WTC11 (cell line): ENCODE results near the gene ASB13. TPM values are rescaled to one million over a fixed set of nuclear protein-coding genes. Genes with fewer than 3 reads are reported as not detected.

Experiments
- ATAC-seq: fragments of 200-7000 bp; cut with Tn5 transposase; 2 replicates; pipeline ENCODE4 v1.10.0; 2021; ENCODE audit warnings: mild to moderate bottlenecking, moderate library complexity
- CTCF ChIA-PET: fragments of 300-600 bp; sonication (Branson Sonifier 250); formaldehyde crosslinking; loops from one replicate; lab custom pipeline; 2021; ENCODE audit warnings: antibody characterized with exemption; lab: Charles Lee
- POLR2A ChIA-PET: fragments of 350-600 bp; sonication (Branson Sonifier 250); formaldehyde crosslinking; loops from one replicate; lab custom pipeline; 2021; ENCODE audit warnings: antibody characterized with exemption; lab: Charles Lee
- DNase-seq: peaks from one replicate; pipeline ENCODE4 v3.0.0; 2021; ENCODE audit warnings: low spot score
- H3K27ac Mint-ChIP-seq: 2 replicates; pipeline ENCODE4 v1.8.0; 2021; ENCODE audit warnings: mixed read lengths
- H3K27me3 Mint-ChIP-seq: 2 replicates; pipeline ENCODE4 v1.8.0; 2021; ENCODE audit warnings: low read depth, mild to moderate bottlenecking, moderate library complexity, mixed read lengths
- H3K36me3 Mint-ChIP-seq: 2 replicates; pipeline ENCODE4 v1.8.0; 2021; ENCODE audit warnings: mixed read lengths
- H3K4me1 Mint-ChIP-seq: 2 replicates; pipeline ENCODE4 v1.8.0; 2022; ENCODE audit warnings: mixed read lengths
- H3K4me3 Mint-ChIP-seq: 2 replicates; pipeline ENCODE4 v1.8.0; 2021; ENCODE audit warnings: mild to moderate bottlenecking, moderate library complexity, mixed read lengths
- H3K9me3 Mint-ChIP-seq: 2 replicates; pipeline ENCODE4 v1.8.0; 2021; ENCODE audit warnings: mixed read lengths
- ATF1 ChIP-seq: sonication (generic); formaldehyde crosslinking; IDR thresholded peaks from 2 replicates; pipeline ENCODE4 v1.8.1; 2023; ENCODE audit warnings: mild to moderate bottlenecking, moderate library complexity, missing genetic modification reagents
- CREB1 ChIP-seq: sonication (generic); formaldehyde crosslinking; IDR thresholded peaks from 2 replicates; pipeline ENCODE4 v1.8.0; 2023; ENCODE audit warnings: mild to moderate bottlenecking, missing genetic modification reagents
- CREM ChIP-seq: sonication (generic); formaldehyde crosslinking; IDR thresholded peaks from 2 replicates; pipeline ENCODE4 v1.8.1; 2022; ENCODE audit warnings: mild to moderate bottlenecking, missing genetic modification reagents, moderate library complexity
- EMX1 ChIP-seq: fragments of 250-450 bp; sonication (Bioruptor Pico); IDR thresholded peaks from 2 replicates; pipeline ENCODE4 v1.8.0; 2021; ENCODE audit warnings: mild to moderate bottlenecking
- ESRRA ChIP-seq: sonication (generic); formaldehyde crosslinking; IDR thresholded peaks from 2 replicates; pipeline ENCODE4 v1.8.1; 2022; ENCODE audit warnings: mild to moderate bottlenecking, missing genetic modification reagents, borderline replicate concordance
- FOXJ3 ChIP-seq: sonication (generic); formaldehyde crosslinking; IDR thresholded peaks from 2 replicates; pipeline ENCODE4 v1.9.0; 2021; ENCODE audit warnings: missing genetic modification reagents, mild to moderate bottlenecking, borderline replicate concordance
- GRHL2 ChIP-seq: fragments of 250-450 bp; sonication (Bioruptor Pico); IDR thresholded peaks from 2 replicates; pipeline ENCODE4 v1.8.0; 2022; ENCODE audit warnings: mild to moderate bottlenecking, moderate library complexity; ENCODE audit not compliant: insufficient replicate concordance, severe bottlenecking
- HMGA2 ChIP-seq: fragments of 250-450 bp; sonication (Bioruptor Pico); IDR thresholded peaks from 2 replicates; pipeline ENCODE4 v1.4.0; 2021; ENCODE audit warnings: mild to moderate bottlenecking, moderate library complexity
- KAT7 ChIP-seq: sonication (generic); formaldehyde crosslinking; IDR thresholded peaks from 2 replicates; pipeline ENCODE4 v1.8.1; 2023; ENCODE audit warnings: missing genetic modification reagents, mild to moderate bottlenecking, borderline replicate concordance
- MYBL2 ChIP-seq: sonication (generic); formaldehyde crosslinking; IDR thresholded peaks from 2 replicates; pipeline ENCODE4 v1.8.1; 2023; ENCODE audit warnings: mild to moderate bottlenecking, moderate library complexity, missing genetic modification reagents
- NR1H2 ChIP-seq: sonication (generic); formaldehyde crosslinking; IDR thresholded peaks from 2 replicates; pipeline ENCODE4 v1.9.0; 2021; ENCODE audit warnings: mild to moderate bottlenecking, moderate library complexity, missing genetic modification reagents
- NR2C2 ChIP-seq: sonication (generic); formaldehyde crosslinking; IDR thresholded peaks from 2 replicates; pipeline ENCODE4 v1.8.0; 2022; ENCODE audit warnings: mild to moderate bottlenecking, missing genetic modification reagents
- PRRX2 ChIP-seq: fragments of 250-450 bp; sonication (Bioruptor Pico); IDR thresholded peaks from 2 replicates; pipeline ENCODE4 v1.8.0; 2021; ENCODE audit warnings: mild to moderate bottlenecking
- SOX15 ChIP-seq: fragments of 250-450 bp; sonication (Bioruptor Pico); IDR thresholded peaks from 2 replicates; pipeline ENCODE4 v1.9.0; 2021; ENCODE audit warnings: mild to moderate bottlenecking
- TEAD1 ChIP-seq: sonication (generic); formaldehyde crosslinking; IDR thresholded peaks from 2 replicates; pipeline ENCODE4 v1.8.0; 2022; ENCODE audit warnings: mild to moderate bottlenecking, missing genetic modification reagents
- TEAD4 ChIP-seq: sonication (generic); formaldehyde crosslinking; IDR thresholded peaks from 2 replicates; pipeline ENCODE4 v1.8.0; 2022; ENCODE audit warnings: mild to moderate bottlenecking, missing genetic modification reagents
- TP53 ChIP-seq: sonication (generic); formaldehyde crosslinking; IDR thresholded peaks from 2 replicates; pipeline ENCODE4 v1.8.1; 2023; ENCODE audit warnings: mild to moderate bottlenecking, missing genetic modification reagents
- ZNF138 ChIP-seq: sonication (generic); formaldehyde crosslinking; conservative IDR thresholded peaks from 2 replicates; pipeline ENCODE4 v1.8.1; 2022; ENCODE audit warnings: mild to moderate bottlenecking, moderate library complexity, missing genetic modification reagents
- ZNF263 ChIP-seq: sonication (generic); formaldehyde crosslinking; IDR thresholded peaks from 2 replicates; pipeline ENCODE4 v1.8.1; 2022; ENCODE audit warnings: low read depth, mild to moderate bottlenecking, moderate library complexity, missing genetic modification reagents
- ZNF671 ChIP-seq: fragments of 250-450 bp; sonication (Bioruptor Pico); IDR thresholded peaks from 2 replicates; pipeline ENCODE4 v1.8.0; 2021; ENCODE audit warnings: mild to moderate bottlenecking
- total RNA-seq: library from RNA; stranded (reverse); gene quantifications from 3 replicates; pipeline ENCODE4 v1.2.3, GENCODE V29; 2021
- TF ChIP-seq, protein P1 (sequence below): sonication (generic); formaldehyde crosslinking; IDR thresholded peaks from 2 replicates; pipeline ENCODE4 v1.8.1; 2023; ENCODE audit warnings: mild to moderate bottlenecking, missing genetic modification reagents
- TF ChIP-seq, protein P2 (sequence below): fragments of 200-600 bp; IDR thresholded peaks from 2 replicates; pipeline ENCODE4 v1.8.0; 2022; ENCODE audit warnings: antibody characterized with exemption
- TF ChIP-seq, protein P3 (sequence below): sonication (generic); formaldehyde crosslinking; conservative IDR thresholded peaks from 2 replicates; pipeline ENCODE4 v1.8.1; 2023; ENCODE audit warnings: mild to moderate bottlenecking, low read depth, missing genetic modification reagents, moderate library complexity
- TF ChIP-seq, protein P4 (sequence below): sonication (generic); formaldehyde crosslinking; IDR thresholded peaks from 2 replicates; pipeline ENCODE4 v1.8.0; 2022; ENCODE audit warnings: mild to moderate bottlenecking, missing genetic modification reagents
- TF ChIP-seq, protein P5 (sequence below): fragments of 250-450 bp; sonication (Bioruptor Pico); IDR thresholded peaks from 2 replicates; pipeline ENCODE4 v1.9.0; 2021; ENCODE audit warnings: mild to moderate bottlenecking
- TF ChIP-seq, protein P6 (sequence below): fragments of 250-450 bp; sonication (Bioruptor Pico); conservative IDR thresholded peaks from 2 replicates; pipeline ENCODE4 v1.9.0; 2021; ENCODE audit warnings: mild to moderate bottlenecking
- TF ChIP-seq, protein P7 (sequence below): sonication (generic); formaldehyde crosslinking; conservative IDR thresholded peaks from 2 replicates; pipeline ENCODE4 v1.8.1; 2022; ENCODE audit warnings: mild to moderate bottlenecking, missing genetic modification reagents

Gene ASB13
- total RNA-seq, 1 experiment from 2014 or later, result 23.4 TPM

DNA sequence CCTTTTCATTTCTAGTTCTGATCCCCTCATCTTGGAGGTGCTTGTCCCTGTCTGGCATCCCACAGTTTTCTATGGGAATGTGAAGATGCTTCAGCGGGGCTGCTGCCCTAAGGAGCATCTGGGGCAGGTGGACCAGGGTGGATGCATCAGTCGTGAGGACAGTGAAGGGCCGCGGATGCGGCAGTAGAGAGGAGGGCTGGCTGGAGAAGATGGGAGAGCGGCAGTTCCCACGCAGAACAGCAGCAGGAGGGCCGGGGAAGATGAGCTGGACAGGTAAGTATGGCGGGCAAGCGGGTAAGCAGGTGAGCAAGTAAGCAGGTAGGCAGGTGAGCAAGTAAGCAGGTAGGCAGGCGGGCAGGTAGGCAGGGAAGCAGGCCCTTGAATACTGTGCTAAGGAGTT lies 48.9 kb downstream of the ASB13 start:
- DNase-seq (no peak), ATAC-seq (no peak)
- POLR2A ChIA-PET, result no interaction called here
- no peak overlapping the region for H3K4me3 Mint-ChIP-seq
- H3K4me1 Mint-ChIP-seq, result 0 out of 2 replicates have a peak, but pooled peaks cover 2% of the 10 kb centered on the region
- TF ChIP-seq EMX1 (CRISPR knock-in tag) (no peak), ZNF671 (CRISPR knock-in tag) (no peak), MYBL2 (CRISPR knock-in tag) (no peak), ZNF263 (CRISPR knock-in tag) (no peak), NR1H2 (CRISPR knock-in tag) (no peak), TEAD1 (no peak), ZNF138 (CRISPR knock-in tag) (no peak), ESRRA (no peak), ATF1 (CRISPR knock-in tag) (no peak), SOX15 (CRISPR knock-in tag) (no peak), KAT7 (CRISPR knock-in tag) (no peak)
- TF ChIP-seq, protein P1, sequence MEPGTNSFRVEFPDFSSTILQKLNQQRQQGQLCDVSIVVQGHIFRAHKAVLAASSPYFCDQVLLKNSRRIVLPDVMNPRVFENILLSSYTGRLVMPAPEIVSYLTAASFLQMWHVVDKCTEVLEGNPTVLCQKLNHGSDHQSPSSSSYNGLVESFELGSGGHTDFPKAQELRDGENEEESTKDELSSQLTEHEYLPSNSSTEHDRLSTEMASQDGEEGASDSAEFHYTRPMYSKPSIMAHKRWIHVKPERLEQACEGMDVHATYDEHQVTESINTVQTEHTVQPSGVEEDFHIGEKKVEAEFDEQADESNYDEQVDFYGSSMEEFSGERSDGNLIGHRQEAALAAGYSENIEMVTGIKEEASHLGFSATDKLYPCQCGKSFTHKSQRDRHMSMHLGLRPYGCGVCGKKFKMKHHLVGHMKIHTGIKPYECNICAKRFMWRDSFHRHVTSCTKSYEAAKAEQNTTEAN (CRISPR knock-in tag), result no peak
- TF ChIP-seq, protein P2, sequence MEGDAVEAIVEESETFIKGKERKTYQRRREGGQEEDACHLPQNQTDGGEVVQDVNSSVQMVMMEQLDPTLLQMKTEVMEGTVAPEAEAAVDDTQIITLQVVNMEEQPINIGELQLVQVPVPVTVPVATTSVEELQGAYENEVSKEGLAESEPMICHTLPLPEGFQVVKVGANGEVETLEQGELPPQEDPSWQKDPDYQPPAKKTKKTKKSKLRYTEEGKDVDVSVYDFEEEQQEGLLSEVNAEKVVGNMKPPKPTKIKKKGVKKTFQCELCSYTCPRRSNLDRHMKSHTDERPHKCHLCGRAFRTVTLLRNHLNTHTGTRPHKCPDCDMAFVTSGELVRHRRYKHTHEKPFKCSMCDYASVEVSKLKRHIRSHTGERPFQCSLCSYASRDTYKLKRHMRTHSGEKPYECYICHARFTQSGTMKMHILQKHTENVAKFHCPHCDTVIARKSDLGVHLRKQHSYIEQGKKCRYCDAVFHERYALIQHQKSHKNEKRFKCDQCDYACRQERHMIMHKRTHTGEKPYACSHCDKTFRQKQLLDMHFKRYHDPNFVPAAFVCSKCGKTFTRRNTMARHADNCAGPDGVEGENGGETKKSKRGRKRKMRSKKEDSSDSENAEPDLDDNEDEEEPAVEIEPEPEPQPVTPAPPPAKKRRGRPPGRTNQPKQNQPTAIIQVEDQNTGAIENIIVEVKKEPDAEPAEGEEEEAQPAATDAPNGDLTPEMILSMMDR, result no peak
- TF ChIP-seq, protein P3, sequence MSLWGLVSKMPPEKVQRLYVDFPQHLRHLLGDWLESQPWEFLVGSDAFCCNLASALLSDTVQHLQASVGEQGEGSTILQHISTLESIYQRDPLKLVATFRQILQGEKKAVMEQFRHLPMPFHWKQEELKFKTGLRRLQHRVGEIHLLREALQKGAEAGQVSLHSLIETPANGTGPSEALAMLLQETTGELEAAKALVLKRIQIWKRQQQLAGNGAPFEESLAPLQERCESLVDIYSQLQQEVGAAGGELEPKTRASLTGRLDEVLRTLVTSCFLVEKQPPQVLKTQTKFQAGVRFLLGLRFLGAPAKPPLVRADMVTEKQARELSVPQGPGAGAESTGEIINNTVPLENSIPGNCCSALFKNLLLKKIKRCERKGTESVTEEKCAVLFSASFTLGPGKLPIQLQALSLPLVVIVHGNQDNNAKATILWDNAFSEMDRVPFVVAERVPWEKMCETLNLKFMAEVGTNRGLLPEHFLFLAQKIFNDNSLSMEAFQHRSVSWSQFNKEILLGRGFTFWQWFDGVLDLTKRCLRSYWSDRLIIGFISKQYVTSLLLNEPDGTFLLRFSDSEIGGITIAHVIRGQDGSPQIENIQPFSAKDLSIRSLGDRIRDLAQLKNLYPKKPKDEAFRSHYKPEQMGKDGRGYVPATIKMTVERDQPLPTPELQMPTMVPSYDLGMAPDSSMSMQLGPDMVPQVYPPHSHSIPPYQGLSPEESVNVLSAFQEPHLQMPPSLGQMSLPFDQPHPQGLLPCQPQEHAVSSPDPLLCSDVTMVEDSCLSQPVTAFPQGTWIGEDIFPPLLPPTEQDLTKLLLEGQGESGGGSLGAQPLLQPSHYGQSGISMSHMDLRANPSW, result no peak
- no peaks in the 10 kb centered on the region for H3K36me3 Mint-ChIP-seq
- no peaks in the 10 kb centered on the region for H3K9me3 Mint-ChIP-seq
- H3K27me3 Mint-ChIP-seq, result no peaks in the 10 kb centered on the region
- H3K27ac Mint-ChIP-seq, result no peak overlapping the region; the same call in 1 of the 2 replicates
- CTCF ChIA-PET, result interaction anchor here (1.9 kb wide), 1 partner anchor 12 kb away, joined by 6 read pairs; no protein-coding TSS in a partner anchor

DNA sequence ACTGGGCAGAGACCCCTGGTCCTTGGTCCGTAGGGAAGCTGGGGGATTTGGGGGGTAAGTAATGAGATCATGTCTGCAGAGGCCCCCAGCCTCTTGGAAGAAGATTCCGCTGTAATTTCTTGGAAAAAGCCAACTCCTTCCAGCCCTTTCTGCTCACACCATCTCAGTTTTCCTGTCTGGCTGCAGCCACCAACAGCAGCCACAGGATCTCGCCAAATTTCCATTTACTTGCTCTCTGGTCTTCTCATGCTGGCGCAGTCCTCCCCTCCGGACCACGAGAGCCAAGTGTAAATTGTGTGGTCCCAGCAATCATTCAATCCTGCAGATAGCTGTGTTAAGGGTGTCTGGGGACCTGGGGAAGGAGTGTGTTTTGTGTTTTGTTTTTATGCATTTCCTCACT lies 49.6 kb downstream of the ASB13 start:
- 0 out of 2 replicates have a peak, but pooled peaks cover 2% of the 10 kb centered on the region for H3K4me1 Mint-ChIP-seq
- no peak overlapping the region for H3K4me3 Mint-ChIP-seq
- ATAC-seq (no peak), DNase-seq (no peak)
- H3K27me3 Mint-ChIP-seq, result no peaks in the 10 kb centered on the region
- H3K36me3 Mint-ChIP-seq, result no peaks in the 10 kb centered on the region
- CTCF ChIA-PET, result interaction anchor here (1.9 kb wide), 1 partner anchor 13 kb away, joined by 6 read pairs; no protein-coding TSS in a partner anchor
- no peaks in the 10 kb centered on the region for H3K9me3 Mint-ChIP-seq
- POLR2A ChIA-PET, result no interaction called here
- H3K27ac Mint-ChIP-seq, result peak overlapping the region; percentile 50; the same call in 1 of the 2 replicates
- TF ChIP-seq TEAD4 (CRISPR knock-in tag) (no peak), KAT7 (CRISPR knock-in tag) (no peak), TP53 (CRISPR knock-in tag) (no peak), HMGA2 (CRISPR knock-in tag) (no peak), NR2C2 (no peak), TEAD1 (no peak), FOXJ3 (no peak), SOX15 (CRISPR knock-in tag) (no peak), GRHL2 (CRISPR knock-in tag) (no peak), PRRX2 (CRISPR knock-in tag) (no peak), CREM (CRISPR knock-in tag) (no peak), CREB1 (CRISPR knock-in tag) (no peak)
- TF ChIP-seq, protein P4, sequence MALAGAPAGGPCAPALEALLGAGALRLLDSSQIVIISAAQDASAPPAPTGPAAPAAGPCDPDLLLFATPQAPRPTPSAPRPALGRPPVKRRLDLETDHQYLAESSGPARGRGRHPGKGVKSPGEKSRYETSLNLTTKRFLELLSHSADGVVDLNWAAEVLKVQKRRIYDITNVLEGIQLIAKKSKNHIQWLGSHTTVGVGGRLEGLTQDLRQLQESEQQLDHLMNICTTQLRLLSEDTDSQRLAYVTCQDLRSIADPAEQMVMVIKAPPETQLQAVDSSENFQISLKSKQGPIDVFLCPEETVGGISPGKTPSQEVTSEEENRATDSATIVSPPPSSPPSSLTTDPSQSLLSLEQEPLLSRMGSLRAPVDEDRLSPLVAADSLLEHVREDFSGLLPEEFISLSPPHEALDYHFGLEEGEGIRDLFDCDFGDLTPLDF, result no peak
- TF ChIP-seq, protein P5, sequence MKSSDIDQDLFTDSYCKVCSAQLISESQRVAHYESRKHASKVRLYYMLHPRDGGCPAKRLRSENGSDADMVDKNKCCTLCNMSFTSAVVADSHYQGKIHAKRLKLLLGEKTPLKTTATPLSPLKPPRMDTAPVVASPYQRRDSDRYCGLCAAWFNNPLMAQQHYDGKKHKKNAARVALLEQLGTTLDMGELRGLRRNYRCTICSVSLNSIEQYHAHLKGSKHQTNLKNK (CRISPR knock-in tag), result no peak
- TF ChIP-seq, protein P6, sequence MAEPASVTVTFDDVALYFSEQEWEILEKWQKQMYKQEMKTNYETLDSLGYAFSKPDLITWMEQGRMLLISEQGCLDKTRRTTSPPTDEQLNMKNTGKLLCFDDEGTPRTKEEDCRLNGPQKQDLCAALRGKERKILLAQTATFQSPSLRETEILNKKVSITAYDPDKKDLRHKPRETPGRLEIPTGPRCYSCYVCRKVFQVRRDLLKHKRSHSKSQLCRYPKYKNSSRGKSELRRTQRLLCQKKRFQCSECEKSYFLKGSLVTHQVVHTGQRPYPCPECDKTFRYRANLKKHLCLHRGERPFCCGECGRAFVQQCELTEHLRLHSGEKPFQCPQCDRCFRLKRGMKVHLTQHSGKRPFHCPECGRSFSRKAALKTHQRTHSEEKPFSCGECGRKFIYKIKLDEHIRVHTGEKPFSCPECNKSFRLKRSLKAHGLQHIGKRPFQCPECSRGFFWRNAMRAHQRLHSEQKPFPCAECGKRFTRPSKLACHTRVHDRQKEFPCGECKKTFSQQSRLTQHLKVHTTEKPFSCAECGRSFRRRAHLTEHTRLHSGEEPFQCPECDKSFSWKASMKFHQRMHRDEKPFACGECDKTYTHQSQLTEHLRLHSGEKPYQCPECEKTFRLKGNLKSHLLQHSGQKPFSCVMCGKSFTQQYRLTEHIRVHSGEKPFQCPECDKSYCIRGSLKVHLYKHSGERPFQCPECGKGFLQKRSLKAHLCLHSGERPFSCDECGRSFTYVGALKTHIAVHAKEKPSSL, result no peak
- TF ChIP-seq, protein P7, sequence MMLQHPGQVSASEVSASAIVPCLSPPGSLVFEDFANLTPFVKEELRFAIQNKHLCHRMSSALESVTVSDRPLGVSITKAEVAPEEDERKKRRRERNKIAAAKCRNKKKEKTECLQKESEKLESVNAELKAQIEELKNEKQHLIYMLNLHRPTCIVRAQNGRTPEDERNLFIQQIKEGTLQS (CRISPR knock-in tag), result no peak
